ENCODE measurements around the gene FOXP4. TPM values are rescaled to one million over a fixed set of nuclear protein-coding genes. Genes with fewer than 3 reads are reported as not detected.

Gene FOXP4
- total and polyA plus RNA-seq, 2 of the 13 experiments (the other 11 are each of a cell fraction or from before 2014, with no cell fraction given): 11.0 to 12.4 TPM

DNA sequence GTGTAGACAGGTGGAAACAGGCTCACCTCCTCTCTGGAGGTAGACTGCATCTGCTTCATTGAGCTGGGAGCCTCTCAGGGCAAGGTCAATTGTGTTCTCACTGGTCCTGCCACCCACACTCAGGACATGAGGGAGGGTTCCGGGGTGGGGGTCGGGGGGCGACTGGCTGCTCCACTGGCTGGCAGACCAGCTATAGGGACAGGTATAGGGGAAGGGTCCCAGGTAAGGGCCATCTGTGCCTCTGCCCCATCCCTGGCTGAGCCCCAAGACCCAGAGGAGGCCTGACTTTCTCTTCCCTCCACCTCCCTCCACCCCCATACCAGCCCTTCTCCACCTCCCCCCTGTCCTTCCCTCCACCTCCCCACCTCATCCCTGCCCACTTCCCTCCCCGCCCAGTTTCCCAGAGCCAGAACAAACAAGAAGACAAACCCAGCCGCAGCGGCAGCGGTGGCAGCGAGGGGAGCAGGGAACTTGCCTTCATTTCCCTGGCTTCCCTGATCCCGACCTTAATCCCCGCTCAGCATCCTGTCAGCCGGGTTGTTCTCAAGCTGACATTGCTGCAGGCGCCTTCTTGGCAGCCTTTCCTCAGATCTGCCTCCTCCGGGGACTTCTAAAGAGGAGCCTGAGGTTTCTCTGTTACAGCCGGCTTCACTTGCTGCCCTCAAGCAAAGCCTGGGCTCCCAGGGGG is 18.3 kb upstream of the FOXP4 start:
- H3K27me3 ChIP-seq (ENCODE audit: control insufficient read depth in 1 of 2, insufficient read depth in 2 of 2, low read length in 2 of 2): no peaks in the 10 kb centered on the region
- in situ Hi-C loops (cut with HindIII; ENCODE audit: extremely low pct_ligation_motif_present, low pct_unique_long_range_greater_than_20kb) (no loop called here), intact Hi-C loops (cut with micrococcal nuclease; ENCODE audit: unreplicated experiment) (no loop called here)
- ATAC-seq: peak; percentile 22
- peak overlapping the region; percentile 82 for H3K4me2 ChIP-seq (ENCODE audit: low read depth, low read length)
- H4K20me1 ChIP-seq (ENCODE audit: insufficient read depth, low read length): no peaks in the 10 kb centered on the region
- ChIA-PET CTCF (ENCODE audit: low intra/inter-chr PET ratio, low total read pairs) (no interaction called here), POLR2A (interaction anchor here (0.7 to 3.9 kb wide), 8 partner anchors 8 to 40 kb away, joined by 3 to 23 read pairs (median 9); partner anchors contain the start of gene FOXP4)
- BruUV-seq (replicated peaks): no TSS peak
- peak overlapping the region; percentile 23 to 49 (median 25); a peak in 2 of 6 replicates for H3K4me3 ChIP-seq (replicated peaks in 1 of 3; ENCODE audit: insufficient read depth in 1 of 3, low read depth in 2 of 3, low read length in 3 of 3)
- WGBS (ENCODE audit: low lambda C conversion rate): 8% methylated on average over 11 of the region's 14 CpGs
- H3K9ac ChIP-seq (ENCODE audit: insufficient read depth, low read depth, low read length): peak overlapping the region; percentile 50
- H3K36me3 ChIP-seq (replicated peaks in 1 of 2; ENCODE audit: control insufficient read depth in 1 of 2, insufficient read depth in 2 of 2, low read length in 2 of 2): no peaks in the 10 kb centered on the region
- peak overlapping the region; percentile 18 for H3K27ac ChIP-seq (ENCODE audit: extremely low read length, insufficient read depth, low read length)
- no peak overlapping the region for H2AFZ ChIP-seq (ENCODE audit: low read length)
- DNase-seq (ENCODE audit: low spot score): peak; percentile 41
- H3K9me3 ChIP-seq (ENCODE audit: low read length): no peaks in the 10 kb centered on the region
- H3K4me1 ChIP-seq (ENCODE audit: insufficient read depth, low read length): peaks cover 71% of the 10 kb centered on the region
- peak; percentile 42 for FAIRE-seq
- H3K79me2 ChIP-seq (ENCODE audit: insufficient read depth, low read length): no peaks in the 10 kb centered on the region
- TF ChIP-seq, protein P1, sequence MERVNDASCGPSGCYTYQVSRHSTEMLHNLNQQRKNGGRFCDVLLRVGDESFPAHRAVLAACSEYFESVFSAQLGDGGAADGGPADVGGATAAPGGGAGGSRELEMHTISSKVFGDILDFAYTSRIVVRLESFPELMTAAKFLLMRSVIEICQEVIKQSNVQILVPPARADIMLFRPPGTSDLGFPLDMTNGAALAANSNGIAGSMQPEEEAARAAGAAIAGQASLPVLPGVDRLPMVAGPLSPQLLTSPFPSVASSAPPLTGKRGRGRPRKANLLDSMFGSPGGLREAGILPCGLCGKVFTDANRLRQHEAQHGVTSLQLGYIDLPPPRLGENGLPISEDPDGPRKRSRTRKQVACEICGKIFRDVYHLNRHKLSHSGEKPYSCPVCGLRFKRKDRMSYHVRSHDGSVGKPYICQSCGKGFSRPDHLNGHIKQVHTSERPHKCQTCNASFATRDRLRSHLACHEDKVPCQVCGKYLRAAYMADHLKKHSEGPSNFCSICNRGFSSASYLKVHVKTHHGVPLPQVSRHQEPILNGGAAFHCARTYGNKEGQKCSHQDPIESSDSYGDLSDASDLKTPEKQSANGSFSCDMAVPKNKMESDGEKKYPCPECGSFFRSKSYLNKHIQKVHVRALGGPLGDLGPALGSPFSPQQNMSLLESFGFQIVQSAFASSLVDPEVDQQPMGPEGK (CRISPR knock-in tag; IDR thresholded peaks at IDR 0.05): 0 out of 2 replicates have a peak, but pooled peaks have one; percentile 42
- peak; percentile 33 for TF ChIP-seq AGO2 (optimal IDR thresholded peaks at IDR 0.05; ENCODE audit: low read depth, low read length)
- TF ChIP-seq FOXA1 (IDR thresholded peaks at IDR 0.05): no peak
- peak; percentile 44; the same call in 1 of the 2 replicates for TF ChIP-seq FOXA1 (CRISPR knock-in tag; IDR thresholded peaks at IDR 0.05)
- 0 out of 2 replicates have a peak, but pooled peaks have one; percentile 21 for TF ChIP-seq TARDBP (CRISPR knock-in tag; IDR thresholded peaks at IDR 0.05)
- peak; percentile 12 for TF ChIP-seq XRCC5 (optimal IDR thresholded peaks at IDR 0.05; ENCODE audit: low read length)
- no peak for TF ChIP-seq ZC3H4 (CRISPR knock-in tag; IDR thresholded peaks at IDR 0.05; ENCODE audit: borderline replicate concordance)
- 0 out of 2 replicates have a peak, but pooled peaks have one; percentile 21 for TF ChIP-seq KMT2A (CRISPR knock-in tag; IDR thresholded peaks at IDR 0.05)
- no peak for TF ChIP-seq ZNF780A (CRISPR knock-in tag; IDR thresholded peaks at IDR 0.05)
- TF ChIP-seq ZNF746 (CRISPR knock-in tag; IDR thresholded peaks at IDR 0.05): peak; percentile 59; the same call in 1 of the 2 replicates
- no peak for TF ChIP-seq MBNL3 (CRISPR knock-in tag; conservative IDR thresholded peaks at IDR 0.05)
- peak; percentile 12; the same call in 1 of the 2 replicates for TF ChIP-seq HOXA3 (CRISPR knock-in tag; IDR thresholded peaks at IDR 0.05)
- TF ChIP-seq, protein P2, sequence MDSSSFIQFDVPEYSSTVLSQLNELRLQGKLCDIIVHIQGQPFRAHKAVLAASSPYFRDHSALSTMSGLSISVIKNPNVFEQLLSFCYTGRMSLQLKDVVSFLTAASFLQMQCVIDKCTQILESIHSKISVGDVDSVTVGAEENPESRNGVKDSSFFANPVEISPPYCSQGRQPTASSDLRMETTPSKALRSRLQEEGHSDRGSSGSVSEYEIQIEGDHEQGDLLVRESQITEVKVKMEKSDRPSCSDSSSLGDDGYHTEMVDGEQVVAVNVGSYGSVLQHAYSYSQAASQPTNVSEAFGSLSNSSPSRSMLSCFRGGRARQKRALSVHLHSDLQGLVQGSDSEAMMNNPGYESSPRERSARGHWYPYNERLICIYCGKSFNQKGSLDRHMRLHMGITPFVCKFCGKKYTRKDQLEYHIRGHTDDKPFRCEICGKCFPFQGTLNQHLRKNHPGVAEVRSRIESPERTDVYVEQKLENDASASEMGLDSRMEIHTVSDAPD (CRISPR knock-in tag; IDR thresholded peaks at IDR 0.05): 0 out of 2 replicates have a peak, but pooled peaks have one; percentile 30
- TF ChIP-seq BORCS8-MEF2B (CRISPR knock-in tag; IDR thresholded peaks at IDR 0.05): peak; percentile 64; the same call in 1 of the 2 replicates
- TF ChIP-seq REPIN1 (CRISPR knock-in tag; IDR thresholded peaks at IDR 0.05; ENCODE audit: borderline replicate concordance, low read depth): 0 out of 2 replicates have a peak, but pooled peaks have one; percentile 38
- TF ChIP-seq, protein P3, sequence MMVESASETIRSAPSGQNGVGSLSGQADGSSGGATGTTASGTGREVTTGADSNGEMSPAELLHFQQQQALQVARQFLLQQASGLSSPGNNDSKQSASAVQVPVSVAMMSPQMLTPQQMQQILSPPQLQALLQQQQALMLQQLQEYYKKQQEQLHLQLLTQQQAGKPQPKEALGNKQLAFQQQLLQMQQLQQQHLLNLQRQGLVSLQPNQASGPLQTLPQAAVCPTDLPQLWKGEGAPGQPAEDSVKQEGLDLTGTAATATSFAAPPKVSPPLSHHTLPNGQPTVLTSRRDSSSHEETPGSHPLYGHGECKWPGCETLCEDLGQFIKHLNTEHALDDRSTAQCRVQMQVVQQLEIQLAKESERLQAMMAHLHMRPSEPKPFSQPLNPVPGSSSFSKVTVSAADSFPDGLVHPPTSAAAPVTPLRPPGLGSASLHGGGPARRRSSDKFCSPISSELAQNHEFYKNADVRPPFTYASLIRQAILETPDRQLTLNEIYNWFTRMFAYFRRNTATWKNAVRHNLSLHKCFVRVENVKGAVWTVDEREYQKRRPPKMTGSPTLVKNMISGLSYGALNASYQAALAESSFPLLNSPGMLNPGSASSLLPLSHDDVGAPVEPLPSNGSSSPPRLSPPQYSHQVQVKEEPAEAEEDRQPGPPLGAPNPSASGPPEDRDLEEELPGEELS (CRISPR knock-in tag; IDR thresholded peaks at IDR 0.05): peak; percentile 36; the same call in 1 of the 2 replicates
- TF ChIP-seq AHR (CRISPR knock-in tag; IDR thresholded peaks at IDR 0.05): no peak
- no peak for TF ChIP-seq ATF7-NPFF (CRISPR knock-in tag; IDR thresholded peaks at IDR 0.05; ENCODE audit: low read depth)

All from HepG2 (cell line).